T-helper 1 cell treated with Interleukin-12 subunit alpha and Interleukin-12 subunit beta and Interleukin-4 antibody, amounts not matched to agents 30 μg/mL and 1 μg/mL, for 36 hours (primary cell): Measurements from ENCODE around the gene ABHD4.
"Not testable (repeated sequence)": the region's sequence is repeated elsewhere in the genome, so short reads cannot be mapped to it uniquely, and the experiment has no call there.

Experiments used
- H3K27ac Mint-ChIP-seq: one replicate; pipeline ENCODE4 v1.8.0; 2021; ENCODE audit warnings: mild to moderate bottlenecking, mixed read lengths
- H3K27me3 Mint-ChIP-seq: one replicate; pipeline ENCODE4 v1.8.0; 2021; ENCODE audit warnings: low read depth, mixed read lengths
- H3K36me3 Mint-ChIP-seq: one replicate; pipeline ENCODE4 v1.8.0; 2021; ENCODE audit warnings: low read depth, mixed read lengths
- H3K4me1 Mint-ChIP-seq: one replicate; pipeline ENCODE4 v1.8.0; 2021; ENCODE audit warnings: low read depth, mixed read lengths
- H3K4me3 Mint-ChIP-seq: one replicate; pipeline ENCODE4 v1.8.0; 2021; ENCODE audit warnings: mild to moderate bottlenecking, moderate library complexity, mixed read lengths
- H3K9me3 Mint-ChIP-seq: one replicate; pipeline ENCODE4 v1.8.0; 2021; ENCODE audit warnings: mixed read lengths

The ABHD4 gene

GRCh38 chr14:22598099-22598895, at the start of gene ABHD4:
ABHD4 (plus strand) TSS chr14:22598300; CDS start chr14:22598307, 7 bp downstream.
- peak within 1 kb of the TSS; percentile 94 for H3K27ac Mint-ChIP-seq
- H3K4me1 Mint-ChIP-seq: peaks cover 41% of the 10 kb centered on the region
- peaks cover 26% of the 10 kb centered on the region for H3K36me3 Mint-ChIP-seq
- H3K4me3 Mint-ChIP-seq: peak within 1 kb of the TSS; percentile 95
- H3K27me3 Mint-ChIP-seq: peaks cover 14% of the 10 kb centered on the region
- H3K9me3 Mint-ChIP-seq: no peaks in the 10 kb centered on the region

GRCh38 chr14:22549324-22549962, 48.7 kb upstream of the ABHD4 start:
- no peaks in the 10 kb centered on the region for H3K9me3 Mint-ChIP-seq
- H3K4me3 Mint-ChIP-seq: peak overlapping the region; percentile 88
- H3K4me1 Mint-ChIP-seq: peaks cover 91% of the 10 kb centered on the region
- peak overlapping the region; percentile 97 for H3K27ac Mint-ChIP-seq
- no peaks in the 10 kb centered on the region for H3K27me3 Mint-ChIP-seq
- H3K36me3 Mint-ChIP-seq: peaks cover 92% of the 10 kb centered on the region

- H3K4me3 Mint-ChIP-seq: peak overlapping the region; percentile 88
- peaks cover 91% of the 10 kb centered on the region for H3K4me1 Mint-ChIP-seq
- peak overlapping the region; percentile 97 for H3K27ac Mint-ChIP-seq
- peaks cover 86% of the 10 kb centered on the region for H3K36me3 Mint-ChIP-seq
- no peaks in the 10 kb centered on the region for H3K27me3 Mint-ChIP-seq
- H3K9me3 Mint-ChIP-seq: no peaks in the 10 kb centered on the region
Measured at GRCh38 chr14:22549981-22550673, 48.0 kb upstream of the ABHD4 start.

GRCh38 chr14:22551605-22551997, 46.5 kb upstream of the ABHD4 start:
- peak overlapping the region; percentile 88 for H3K4me3 Mint-ChIP-seq
- peaks cover 89% of the 10 kb centered on the region for H3K4me1 Mint-ChIP-seq
- H3K36me3 Mint-ChIP-seq: peaks cover 78% of the 10 kb centered on the region
- H3K27ac Mint-ChIP-seq: peak overlapping the region; percentile 97
- no peaks in the 10 kb centered on the region for H3K9me3 Mint-ChIP-seq
- H3K27me3 Mint-ChIP-seq: peaks cover 4% of the 10 kb centered on the region

- Mint-ChIP-seq H3K36me3 (peaks cover 73% of the 10 kb centered on the region), H3K27ac (peak overlapping the region; percentile 97), H3K4me1 (peaks cover 85% of the 10 kb centered on the region), H3K27me3 (peaks cover 4% of the 10 kb centered on the region), H3K4me3 (peak overlapping the region; percentile 88), H3K9me3 (no peaks in the 10 kb centered on the region)
Measured at GRCh38 chr14:22552001-22552826, 45.9 kb upstream of the ABHD4 start.

- Mint-ChIP-seq H3K36me3 (peaks cover 68% of the 10 kb centered on the region), H3K9me3 (no peaks in the 10 kb centered on the region), H3K27me3 (peaks cover 4% of the 10 kb centered on the region), H3K27ac (peak overlapping the region; percentile 97), H3K4me3 (peak overlapping the region; percentile 88), H3K4me1 (peaks cover 86% of the 10 kb centered on the region)
Measured at GRCh38 chr14:22552827-22553076, 45.3 kb upstream of the ABHD4 start.

GRCh38 chr14:22553445-22553844, 44.7 kb upstream of the ABHD4 start:
- H3K4me1 Mint-ChIP-seq: peaks cover 85% of the 10 kb centered on the region
- H3K27ac Mint-ChIP-seq: peak overlapping the region; percentile 97
- peaks cover 4% of the 10 kb centered on the region for H3K27me3 Mint-ChIP-seq
- no peaks in the 10 kb centered on the region for H3K9me3 Mint-ChIP-seq
- H3K4me3 Mint-ChIP-seq: peak overlapping the region; percentile 25
- peaks cover 61% of the 10 kb centered on the region for H3K36me3 Mint-ChIP-seq

- H3K36me3 Mint-ChIP-seq: peaks cover 57% of the 10 kb centered on the region
- peak overlapping the region; percentile 99 for H3K27ac Mint-ChIP-seq
- not testable (repeated sequence) for H3K27me3 Mint-ChIP-seq, H3K9me3 Mint-ChIP-seq
- H3K4me1 Mint-ChIP-seq: peaks cover 87% of the 10 kb centered on the region
- H3K4me3 Mint-ChIP-seq: peak overlapping the region; percentile 25
Measured at GRCh38 chr14:22553861-22554497, 44.1 kb upstream of the ABHD4 start.

- peaks cover 86% of the 10 kb centered on the region for H3K4me1 Mint-ChIP-seq
- peak overlapping the region; percentile 99 for H3K27ac Mint-ChIP-seq
- peaks cover 53% of the 10 kb centered on the region for H3K36me3 Mint-ChIP-seq
Measured at GRCh38 chr14:22554498-22555383, 43.4 kb upstream of the ABHD4 start.

GRCh38 chr14:22555384-22556011, 42.6 kb upstream of the ABHD4 start:
- Mint-ChIP-seq H3K4me1 (peaks cover 84% of the 10 kb centered on the region), H3K9me3 (no peaks in the 10 kb centered on the region), H3K27me3 (peaks cover 4% of the 10 kb centered on the region), H3K4me3 (peak overlapping the region; percentile 81), H3K36me3 (peaks cover 45% of the 10 kb centered on the region), H3K27ac (peak overlapping the region; percentile 99)

More at GRCh38 chr14:22554498-22555383, 43.4 kb upstream of the ABHD4 start:
- peak overlapping the region; percentile 81 for H3K4me3 Mint-ChIP-seq
- peaks cover 4% of the 10 kb centered on the region for H3K27me3 Mint-ChIP-seq
- no peaks in the 10 kb centered on the region for H3K9me3 Mint-ChIP-seq

GRCh38 chr14:22556021-22556989, 41.8 kb upstream of the ABHD4 start:
- peak overlapping the region; percentile 81 for H3K4me3 Mint-ChIP-seq
- peaks cover 4% of the 10 kb centered on the region for H3K27me3 Mint-ChIP-seq
- peaks cover 37% of the 10 kb centered on the region for H3K36me3 Mint-ChIP-seq

More at GRCh38 chr14:22556021-22556989, 41.8 kb upstream of the ABHD4 start:
- H3K27ac Mint-ChIP-seq: peak overlapping the region; percentile 99
- H3K4me1 Mint-ChIP-seq: peaks cover 82% of the 10 kb centered on the region
- H3K9me3 Mint-ChIP-seq: no peaks in the 10 kb centered on the region
